Fibroblast of pulmonary artery (primary cell): ENCODE measurements around the gene AASDH.

Experiments
- DNase-seq: peaks from one replicate; pipeline ENCODE4 v3.0.0-alpha.2; 2010; ENCODE audit warnings: low read depth
- H3K4me3 ChIP-seq: replicated peaks from 2 replicates; pipeline ENCODE4 v1.5.1; 2011; ENCODE audit warnings: low read depth, mild to moderate bottlenecking, control low read depth, low read length, moderate library complexity
- CTCF ChIP-seq: IDR thresholded peaks from 2 replicates; pipeline ENCODE4 v1.5.1; 2011; ENCODE audit warnings: mild to moderate bottlenecking, control low read depth, low read length, inconsistent platforms; ENCODE audit errors: missing control alignments

The AASDH gene

GRCh38 chr4:56400560-56400959, 13.3 kb upstream of the AASDH start:
- TF ChIP-seq CTCF = no peak
- DNase-seq = no peak
- no peak overlapping the region for H3K4me3 ChIP-seq

GRCh38 chr4:56391270-56391669, 4.0 kb upstream of the AASDH start:
- H3K4me3 ChIP-seq = no peak overlapping the region
- DNase-seq = no peak
- TF ChIP-seq CTCF = no peak

GRCh38 chr4:56389558-56389957, 2.3 kb upstream of the AASDH start:
- no peak overlapping the region for H3K4me3 ChIP-seq
- no peak for DNase-seq
- TF ChIP-seq CTCF = no peak

- TF ChIP-seq CTCF = no peak
- DNase-seq = no peak
- peak overlapping the region; percentile 86 for H3K4me3 ChIP-seq
Measured at GRCh38 chr4:56388306-56388705, 1.0 kb upstream of the AASDH start.

GRCh38 chr4:56386091-56386490, 1.2 kb downstream of the AASDH start:
- DNase-seq = no peak
- peak overlapping the region; percentile 41 for H3K4me3 ChIP-seq
- no peak for TF ChIP-seq CTCF

- TF ChIP-seq CTCF = no peak
- peak; percentile 2 for DNase-seq
- H3K4me3 ChIP-seq = no peak overlapping the region
Measured at GRCh38 chr4:56375458-56375857, 11.8 kb downstream of the AASDH start.

- DNase-seq = no peak
- no peak overlapping the region for H3K4me3 ChIP-seq
- no peak for TF ChIP-seq CTCF
Measured at GRCh38 chr4:56374956-56375355, 12.3 kb downstream of the AASDH start.
